DOHH2 (cell line): ENCODE data around the gene PRODH.
"Not testable (repeated sequence)": the region's sequence is repeated elsewhere in the genome, so short reads cannot be mapped to it uniquely, and the experiment has no call there.

Source experiments
- H3F3A ChIP-seq: fragments of 200-600 bp; sonication (generic), shearing (Covaris generic); 2 replicates; pipeline ENCODE4 v1.6.0; 2016; ENCODE audit warnings: antibody characterized with exemption, mild to moderate bottlenecking; ENCODE audit not compliant: control insufficient read depth, insufficient read depth
- H3K27ac ChIP-seq: fragments of 200-600 bp; sonication (generic); 2 replicates; pipeline ENCODE4 v1.5.1; 2014; ENCODE audit warnings: low read depth, mild to moderate bottlenecking, low read length, moderate library complexity
- H3K27me3 ChIP-seq: fragments of 200-600 bp; sonication (generic); 2 replicates; pipeline ENCODE4 v1.6.1; 2014; ENCODE audit warnings: mild to moderate bottlenecking, low read length, mixed read lengths; ENCODE audit not compliant: control insufficient read depth
- H3K36me3 ChIP-seq: fragments of 200-600 bp; sonication (generic); 2 replicates; pipeline ENCODE4 v1.6.1; 2014; ENCODE audit warnings: mild to moderate bottlenecking, low read length, moderate library complexity, mixed read lengths; ENCODE audit not compliant: control insufficient read depth
- H3K4me1 ChIP-seq: fragments of 200-600 bp; sonication (generic); 2 replicates; pipeline ENCODE4 v1.6.1; 2014; ENCODE audit warnings: mild to moderate bottlenecking, low read length, mixed read lengths; ENCODE audit not compliant: control insufficient read depth
- H3K4me2 ChIP-seq: fragments of 200-600 bp; sonication (generic); 2 replicates; pipeline ENCODE4 v1.6.0; 2014; ENCODE audit warnings: mild to moderate bottlenecking, low read length, moderate library complexity
- H3K4me3 ChIP-seq: fragments of 200-600 bp; sonication (generic); 2 replicates; pipeline ENCODE4 v1.5.1; 2014; ENCODE audit warnings: mild to moderate bottlenecking, low read length, mixed read lengths
- H3K79me2 ChIP-seq: fragments of 200-600 bp; sonication (generic); 2 replicates; pipeline ENCODE4 v1.6.1; 2014; ENCODE audit warnings: mild to moderate bottlenecking, low read length, mixed read lengths; ENCODE audit not compliant: control insufficient read depth
- H3K9me2 ChIP-seq: fragments of 200-600 bp; sonication (generic); replicated peaks from 2 replicates; pipeline ENCODE4 v1.6.1; 2014; ENCODE audit warnings: mild to moderate bottlenecking, low read length, mixed read lengths; ENCODE audit not compliant: control insufficient read depth
- H3K9me3 ChIP-seq: fragments of 200-600 bp; sonication (generic); 2 replicates; pipeline ENCODE4 v1.6.1; 2014; ENCODE audit warnings: antibody characterized with exemption, low read length, mixed read lengths; ENCODE audit not compliant: control insufficient read depth, insufficient read depth
- H4K20me1 ChIP-seq: fragments of 200-600 bp; sonication (generic); 2 replicates; pipeline ENCODE4 v1.6.0; 2014; ENCODE audit warnings: low read depth, mild to moderate bottlenecking, antibody characterized with exemption, low read length, moderate library complexity; ENCODE audit not compliant: control insufficient read depth, insufficient read depth
- EZH2phosphoT487 ChIP-seq: fragments of 200-600 bp; sonication (generic); IDR thresholded peaks from 2 replicates; pipeline ENCODE4 v1.6.1; 2017; ENCODE audit warnings: borderline replicate concordance, mild to moderate bottlenecking, antibody characterized with exemption, low read length, moderate library complexity, mixed read lengths
- TF ChIP-seq, protein P1 (sequence below): fragments of 200-600 bp; sonication (generic); IDR thresholded peaks from one replicate; pipeline ENCODE4 v1.5.1; 2014; ENCODE audit warnings: antibody characterized with exemption, mild to moderate bottlenecking, low read depth, low read length; ENCODE audit not compliant: poor library complexity, severe bottlenecking

Gene PRODH

DNA sequence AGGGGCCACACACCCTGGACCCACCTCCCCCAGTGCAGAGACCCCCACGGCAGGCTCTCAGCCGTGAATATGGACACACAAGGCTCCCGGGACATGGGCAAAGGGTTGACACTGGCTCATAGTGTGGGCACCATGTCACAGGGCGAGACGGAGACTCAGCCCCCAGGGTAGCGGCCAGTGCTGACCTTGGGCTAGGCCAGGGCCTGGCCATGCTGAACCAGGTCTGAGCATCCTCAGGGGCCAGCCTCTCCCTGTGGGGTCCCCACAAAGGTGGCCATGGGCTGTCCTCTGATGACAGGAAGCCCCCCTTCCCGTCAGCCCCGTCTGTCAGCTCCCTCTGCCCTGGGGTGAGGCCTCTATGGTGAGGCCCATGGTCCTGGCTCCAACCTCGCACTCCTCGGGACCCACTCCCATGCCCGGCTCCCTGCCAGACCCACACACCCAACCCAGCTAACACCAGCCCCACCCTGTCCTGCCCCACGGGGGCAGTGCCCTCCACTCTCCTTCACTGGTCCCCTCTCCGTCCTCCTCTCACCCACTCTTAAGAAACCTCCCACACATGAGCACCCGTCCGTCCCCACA is 19.0 kb upstream of the PRODH start:
- Histone ChIP-seq H3K79me2 (no peaks in the 10 kb centered on the region), H3K4me3 (no peak overlapping the region), H3K36me3 (no peaks in the 10 kb centered on the region), H3K4me1 (no peaks in the 10 kb centered on the region; the same call in 1 of the 2 replicates), H3K9me3 (no peaks in the 10 kb centered on the region), H4K20me1 (no peaks in the 10 kb centered on the region), H3F3A (no peaks in the 10 kb centered on the region), H3K9me2 (no peaks in the 10 kb centered on the region), H3K27ac (no peak overlapping the region), H3K27me3 (no peaks in the 10 kb centered on the region), H3K4me2 (no peak overlapping the region)
- no peak for TF ChIP-seq EZH2phosphoT487
- TF ChIP-seq, protein P1, sequence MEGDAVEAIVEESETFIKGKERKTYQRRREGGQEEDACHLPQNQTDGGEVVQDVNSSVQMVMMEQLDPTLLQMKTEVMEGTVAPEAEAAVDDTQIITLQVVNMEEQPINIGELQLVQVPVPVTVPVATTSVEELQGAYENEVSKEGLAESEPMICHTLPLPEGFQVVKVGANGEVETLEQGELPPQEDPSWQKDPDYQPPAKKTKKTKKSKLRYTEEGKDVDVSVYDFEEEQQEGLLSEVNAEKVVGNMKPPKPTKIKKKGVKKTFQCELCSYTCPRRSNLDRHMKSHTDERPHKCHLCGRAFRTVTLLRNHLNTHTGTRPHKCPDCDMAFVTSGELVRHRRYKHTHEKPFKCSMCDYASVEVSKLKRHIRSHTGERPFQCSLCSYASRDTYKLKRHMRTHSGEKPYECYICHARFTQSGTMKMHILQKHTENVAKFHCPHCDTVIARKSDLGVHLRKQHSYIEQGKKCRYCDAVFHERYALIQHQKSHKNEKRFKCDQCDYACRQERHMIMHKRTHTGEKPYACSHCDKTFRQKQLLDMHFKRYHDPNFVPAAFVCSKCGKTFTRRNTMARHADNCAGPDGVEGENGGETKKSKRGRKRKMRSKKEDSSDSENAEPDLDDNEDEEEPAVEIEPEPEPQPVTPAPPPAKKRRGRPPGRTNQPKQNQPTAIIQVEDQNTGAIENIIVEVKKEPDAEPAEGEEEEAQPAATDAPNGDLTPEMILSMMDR: no peak

DNA sequence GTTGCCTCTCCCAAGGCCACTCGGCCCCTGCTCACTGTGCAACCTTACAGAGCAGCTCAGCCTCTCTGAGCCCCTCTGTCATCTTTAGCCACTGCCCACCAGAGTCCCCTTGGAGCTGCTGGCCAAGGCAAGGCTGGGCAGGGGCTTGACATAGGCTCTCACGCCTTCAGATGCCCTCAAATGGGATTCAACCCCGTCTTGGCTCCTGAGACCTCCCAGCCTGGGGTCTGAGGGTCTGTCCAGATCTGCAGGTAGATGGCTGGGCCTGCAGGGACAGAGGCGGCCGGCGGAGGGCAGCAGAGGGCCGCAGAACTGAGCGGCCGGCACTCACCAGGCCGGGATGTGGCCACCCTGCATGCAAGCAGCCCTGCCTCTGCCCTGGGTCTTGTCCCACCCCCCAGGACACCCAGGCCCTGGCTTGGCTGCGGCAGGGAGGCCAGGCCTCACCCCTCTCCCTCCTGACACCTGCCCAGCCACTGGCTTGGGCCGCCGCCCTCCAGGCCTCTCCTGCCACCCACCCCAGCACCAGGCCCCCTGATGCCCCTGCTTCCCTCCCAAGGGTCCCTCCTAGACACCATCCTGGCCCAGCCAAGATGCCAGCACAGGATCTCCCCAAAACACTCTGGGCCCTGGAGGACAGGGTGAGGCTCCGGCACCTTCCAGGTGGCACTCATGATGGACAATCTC is 18.4 kb upstream of the PRODH start:
- H3K4me3 ChIP-seq, H3K36me3 ChIP-seq, H3K79me2 ChIP-seq, H3K27me3 ChIP-seq, H3K9me2 ChIP-seq, H3K27ac ChIP-seq, H3K4me2 ChIP-seq, H3K4me1 ChIP-seq, H3F3A ChIP-seq, H3K9me3 ChIP-seq, H4K20me1 ChIP-seq: not testable (repeated sequence)
- TF ChIP-seq, protein P1: peak; percentile 69

- not testable (repeated sequence) for H4K20me1 ChIP-seq, H3K4me2 ChIP-seq, H3K27me3 ChIP-seq, H3K4me1 ChIP-seq, H3K9me3 ChIP-seq, H3K27ac ChIP-seq, H3K36me3 ChIP-seq, H3K4me3 ChIP-seq, H3K79me2 ChIP-seq, H3F3A ChIP-seq, H3K9me2 ChIP-seq
Observed at GRCh38 chr22:18953128-18953527, 17.0 kb upstream of the PRODH start.

DNA sequence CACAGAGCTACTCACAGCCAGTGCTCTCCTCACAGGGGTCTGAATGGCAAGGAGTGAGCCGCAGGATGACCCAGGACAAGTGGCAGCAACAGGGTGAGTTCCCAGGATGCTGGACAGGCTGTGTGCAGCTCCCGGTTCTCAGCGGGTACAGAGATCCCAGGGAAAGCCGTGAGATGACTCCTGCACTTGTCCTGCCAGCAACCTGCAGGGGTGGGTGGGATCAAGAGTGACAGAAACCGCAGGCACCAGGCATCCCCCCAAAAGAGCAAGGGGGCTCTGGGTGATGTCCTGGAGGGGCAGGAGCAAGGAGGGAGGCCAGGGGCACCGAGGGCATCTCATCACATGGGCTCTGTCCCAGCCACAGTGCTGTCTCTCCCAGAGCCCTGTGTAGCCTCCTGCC is 15.9 kb upstream of the PRODH start:
- no peak for TF ChIP-seq EZH2phosphoT487
- TF ChIP-seq, protein P1: no peak
- Histone ChIP-seq H4K20me1 (no peaks in the 10 kb centered on the region), H3K27me3 (no peaks in the 10 kb centered on the region; the same call in 1 of the 2 replicates), H3K4me2 (no peak overlapping the region), H3K4me1 (no peaks in the 10 kb centered on the region; the same call in 1 of the 2 replicates), H3F3A (no peaks in the 10 kb centered on the region), H3K79me2 (no peaks in the 10 kb centered on the region), H3K36me3 (no peaks in the 10 kb centered on the region), H3K9me3 (no peaks in the 10 kb centered on the region), H3K27ac (no peak overlapping the region), H3K4me3 (no peak overlapping the region), H3K9me2 (no peaks in the 10 kb centered on the region)
